Activated T-cell treated with anti-CD3 and anti-CD28 coated beads, Interleukin-2, amount 50 U/mL, for 24 hours (primary cell): ENCODE measurements around the gene R3HDM2.
"Not testable (repeated sequence)": the region's sequence is repeated elsewhere in the genome, so short reads cannot be mapped to it uniquely, and the experiment has no call there.

Source experiments
- DNase-seq: peaks from one replicate; pipeline ENCODE4 v3.0.0-alpha.2; 2020
- H3K27ac Mint-ChIP-seq: 2 replicates; pipeline ENCODE4 v1.8.0; 2020; ENCODE audit warnings: mild to moderate bottlenecking, mixed read lengths
- H3K27me3 Mint-ChIP-seq: 2 replicates; pipeline ENCODE4 v1.8.0; 2020; ENCODE audit warnings: mixed read lengths
- H3K36me3 Mint-ChIP-seq: 2 replicates; pipeline ENCODE4 v1.8.0; 2020; ENCODE audit warnings: low read depth, mixed read lengths
- H3K4me1 Mint-ChIP-seq: 2 replicates; pipeline ENCODE4 v1.8.0; 2020; ENCODE audit warnings: low read depth, mixed read lengths
- H3K4me3 Mint-ChIP-seq: 2 replicates; pipeline ENCODE4 v1.8.0; 2020; ENCODE audit warnings: mild to moderate bottlenecking, moderate library complexity, mixed read lengths
- H3K9me3 Mint-ChIP-seq: 2 replicates; pipeline ENCODE4 v1.8.0; 2020; ENCODE audit warnings: mixed read lengths

R3HDM2 gene

GRCh38 chr12:57433370-57433769 is 2.5 kb upstream of the R3HDM2 start:
- Mint-ChIP-seq H3K27ac (no peak overlapping the region), H3K4me1 (peaks cover 29% of the 10 kb centered on the region), H3K27me3 (no peaks in the 10 kb centered on the region), H3K4me3 (no peak overlapping the region), H3K36me3 (peaks cover 12% of the 10 kb centered on the region), H3K9me3 (no peaks in the 10 kb centered on the region)
- DNase-seq = peak; percentile 11

GRCh38 chr12:57431654-57432188 is 878 bp upstream of the R3HDM2 start:
- H3K4me3 Mint-ChIP-seq = peak overlapping the region; percentile 84
- H3K27ac Mint-ChIP-seq = peak overlapping the region; percentile 98
- no peaks in the 10 kb centered on the region for H3K27me3 Mint-ChIP-seq
- peak; percentile 25 for DNase-seq
- peaks cover 37% of the 10 kb centered on the region for H3K4me1 Mint-ChIP-seq
- H3K9me3 Mint-ChIP-seq = no peaks in the 10 kb centered on the region
- H3K36me3 Mint-ChIP-seq = peaks cover 16% of the 10 kb centered on the region

- Mint-ChIP-seq H3K27ac (peak overlapping the region; percentile 98), H3K9me3 (no peaks in the 10 kb centered on the region), H3K36me3 (peaks cover 26% of the 10 kb centered on the region), H3K27me3 (no peaks in the 10 kb centered on the region), H3K4me1 (peaks cover 43% of the 10 kb centered on the region), H3K4me3 (peak overlapping the region; percentile 92)
- no peak for DNase-seq
Measured at GRCh38 chr12:57430112-57430930, 522 bp downstream of the R3HDM2 start.

GRCh38 chr12:57429473-57430111 is 1.3 kb downstream of the R3HDM2 start:
- Mint-ChIP-seq H3K4me3 (peak overlapping the region; percentile 92), H3K36me3 (peaks cover 28% of the 10 kb centered on the region)

GRCh38 chr12:57428965-57429364 is 1.9 kb downstream of the R3HDM2 start:
- peak overlapping the region; percentile 92 for H3K4me3 Mint-ChIP-seq
- peak; percentile 24 for DNase-seq
- peaks cover 44% of the 10 kb centered on the region for H3K4me1 Mint-ChIP-seq
- peaks cover 31% of the 10 kb centered on the region for H3K36me3 Mint-ChIP-seq
- H3K9me3 Mint-ChIP-seq = no peaks in the 10 kb centered on the region
- no peaks in the 10 kb centered on the region for H3K27me3 Mint-ChIP-seq
- peak overlapping the region; percentile 97 for H3K27ac Mint-ChIP-seq

More at GRCh38 chr12:57429473-57430111, 1.3 kb downstream of the R3HDM2 start:
- peaks cover 42% of the 10 kb centered on the region for H3K4me1 Mint-ChIP-seq
- no peaks in the 10 kb centered on the region for H3K27me3 Mint-ChIP-seq
- DNase-seq = peak; percentile 40
- peak overlapping the region; percentile 97 for H3K27ac Mint-ChIP-seq
- H3K9me3 Mint-ChIP-seq = no peaks in the 10 kb centered on the region

GRCh38 chr12:57426948-57427347 is 3.9 kb downstream of the R3HDM2 start:
- Mint-ChIP-seq H3K36me3 (peaks cover 44% of the 10 kb centered on the region), H3K27ac (peak overlapping the region; percentile 4), H3K4me1 (peaks cover 43% of the 10 kb centered on the region)
- DNase-seq = peak; percentile 20
- H3K4me3 Mint-ChIP-seq, H3K27me3 Mint-ChIP-seq, H3K9me3 Mint-ChIP-seq: not testable (repeated sequence)

- no peaks in the 10 kb centered on the region for H3K9me3 Mint-ChIP-seq
- no peak overlapping the region for H3K27ac Mint-ChIP-seq
- peaks cover 30% of the 10 kb centered on the region for H3K36me3 Mint-ChIP-seq
- no peak overlapping the region for H3K4me3 Mint-ChIP-seq
- H3K27me3 Mint-ChIP-seq = no peaks in the 10 kb centered on the region
- DNase-seq = no peak
- H3K4me1 Mint-ChIP-seq = peaks cover 30% of the 10 kb centered on the region
Measured at GRCh38 chr12:57420482-57420881, 10.4 kb downstream of the R3HDM2 start.

GRCh38 chr12:57419495-57419894 is 11.3 kb downstream of the R3HDM2 start:
- no peak overlapping the region for H3K4me3 Mint-ChIP-seq
- H3K27me3 Mint-ChIP-seq = no peaks in the 10 kb centered on the region
- no peak for DNase-seq
- H3K27ac Mint-ChIP-seq = no peak overlapping the region
- peaks cover 28% of the 10 kb centered on the region for H3K4me1 Mint-ChIP-seq
- peaks cover 30% of the 10 kb centered on the region for H3K36me3 Mint-ChIP-seq
- no peaks in the 10 kb centered on the region for H3K9me3 Mint-ChIP-seq

GRCh38 chr12:57418255-57418654 is 12.6 kb downstream of the R3HDM2 start:
- H3K4me3 Mint-ChIP-seq = no peak overlapping the region
- peaks cover 28% of the 10 kb centered on the region for H3K4me1 Mint-ChIP-seq
- DNase-seq = no peak
- peaks cover 26% of the 10 kb centered on the region for H3K36me3 Mint-ChIP-seq
- H3K27ac Mint-ChIP-seq = no peak overlapping the region
- no peaks in the 10 kb centered on the region for H3K27me3 Mint-ChIP-seq
- no peaks in the 10 kb centered on the region for H3K9me3 Mint-ChIP-seq

GRCh38 chr12:57416039-57416996 is 14.5 kb downstream of the R3HDM2 start:
- peaks cover 30% of the 10 kb centered on the region for H3K36me3 Mint-ChIP-seq
- H3K27ac Mint-ChIP-seq = no peak overlapping the region
- H3K9me3 Mint-ChIP-seq = no peaks in the 10 kb centered on the region
- H3K27me3 Mint-ChIP-seq = no peaks in the 10 kb centered on the region
- no peak for DNase-seq
- H3K4me1 Mint-ChIP-seq = peaks cover 41% of the 10 kb centered on the region
- no peak overlapping the region for H3K4me3 Mint-ChIP-seq

- H3K27ac Mint-ChIP-seq = peak overlapping the region; percentile 58
- H3K4me3 Mint-ChIP-seq = no peak overlapping the region
- peaks cover 29% of the 10 kb centered on the region for H3K36me3 Mint-ChIP-seq
- DNase-seq = no peak
- peaks cover 44% of the 10 kb centered on the region for H3K4me1 Mint-ChIP-seq
- H3K27me3 Mint-ChIP-seq = no peaks in the 10 kb centered on the region
- no peaks in the 10 kb centered on the region for H3K9me3 Mint-ChIP-seq
Measured at GRCh38 chr12:57415088-57415487, 15.8 kb downstream of the R3HDM2 start.

- Mint-ChIP-seq H3K4me1 (peaks cover 41% of the 10 kb centered on the region), H3K36me3 (peaks cover 25% of the 10 kb centered on the region)
- H3K9me3 Mint-ChIP-seq, H3K27me3 Mint-ChIP-seq, H3K4me3 Mint-ChIP-seq, H3K27ac Mint-ChIP-seq: not testable (repeated sequence)
- peak; percentile 14 for DNase-seq
Measured at GRCh38 chr12:57414160-57414559, 16.7 kb downstream of the R3HDM2 start.

GRCh38 chr12:57410534-57410933 is 20.3 kb downstream of the R3HDM2 start:
- H3K9me3 Mint-ChIP-seq = no peaks in the 10 kb centered on the region
- DNase-seq = peak; percentile 14
- no peak overlapping the region for H3K27ac Mint-ChIP-seq
- no peak overlapping the region for H3K4me3 Mint-ChIP-seq
- no peaks in the 10 kb centered on the region for H3K27me3 Mint-ChIP-seq
- H3K36me3 Mint-ChIP-seq = peaks cover 25% of the 10 kb centered on the region
- peaks cover 31% of the 10 kb centered on the region for H3K4me1 Mint-ChIP-seq

- Mint-ChIP-seq H3K4me3 (no peak overlapping the region), H3K27me3 (no peaks in the 10 kb centered on the region), H3K27ac (peak overlapping the region; percentile 93), H3K4me1 (peaks cover 24% of the 10 kb centered on the region), H3K9me3 (no peaks in the 10 kb centered on the region), H3K36me3 (peaks cover 12% of the 10 kb centered on the region)
- no peak for DNase-seq
Measured at GRCh38 chr12:57404966-57405640, 25.7 kb downstream of the R3HDM2 start.
